NCI-H2196 (cell line): ENCODE measurements around the gene WDR1.
A peak's percentile ranks its signal among the peaks of the same experiment; 100 is the strongest.

ENCODE experiments used
- DNase-seq: peaks from one replicate; lab custom pipeline; 2025; ENCODE audit not compliant: unreplicated experiment; lab: John Stamatoyannopoulos, UW

WDR1 gene

GRCh38 chr4:10074076-10074766, 42.4 kb downstream of the WDR1 start:
- DNase-seq = no peak

GRCh38 chr4:10072420-10073017, 44.1 kb downstream of the WDR1 start:
- DNase-seq = no peak

DNA sequence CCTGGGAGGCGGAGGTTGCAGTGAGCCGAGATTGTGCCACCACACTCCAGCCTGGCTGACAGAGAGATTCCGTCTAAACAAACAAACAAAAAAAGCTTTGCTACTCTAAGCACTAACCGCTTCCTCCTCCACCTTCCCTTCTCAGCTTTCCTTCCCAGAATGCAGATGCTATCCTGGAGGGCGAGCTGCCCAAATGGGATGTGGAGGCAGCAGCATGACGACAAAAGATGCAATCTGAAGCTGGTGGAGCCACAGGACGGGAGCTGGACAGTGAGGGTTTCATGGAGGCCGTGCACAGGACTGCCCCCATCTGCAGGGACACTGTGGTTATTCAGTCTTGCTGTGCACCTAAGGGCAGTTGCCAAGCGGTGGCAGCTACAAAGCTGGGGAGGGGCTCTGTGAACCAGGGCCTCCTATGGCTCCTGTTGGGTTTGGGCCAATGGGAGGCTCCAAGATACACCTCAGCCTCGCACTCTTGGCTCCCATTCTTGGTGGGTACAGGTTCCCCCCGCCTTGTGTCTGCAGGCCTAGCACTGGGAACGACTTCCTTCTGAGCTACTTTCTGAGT, 47.4 kb downstream of the WDR1 start:
- peak; percentile 26 for DNase-seq

DNA sequence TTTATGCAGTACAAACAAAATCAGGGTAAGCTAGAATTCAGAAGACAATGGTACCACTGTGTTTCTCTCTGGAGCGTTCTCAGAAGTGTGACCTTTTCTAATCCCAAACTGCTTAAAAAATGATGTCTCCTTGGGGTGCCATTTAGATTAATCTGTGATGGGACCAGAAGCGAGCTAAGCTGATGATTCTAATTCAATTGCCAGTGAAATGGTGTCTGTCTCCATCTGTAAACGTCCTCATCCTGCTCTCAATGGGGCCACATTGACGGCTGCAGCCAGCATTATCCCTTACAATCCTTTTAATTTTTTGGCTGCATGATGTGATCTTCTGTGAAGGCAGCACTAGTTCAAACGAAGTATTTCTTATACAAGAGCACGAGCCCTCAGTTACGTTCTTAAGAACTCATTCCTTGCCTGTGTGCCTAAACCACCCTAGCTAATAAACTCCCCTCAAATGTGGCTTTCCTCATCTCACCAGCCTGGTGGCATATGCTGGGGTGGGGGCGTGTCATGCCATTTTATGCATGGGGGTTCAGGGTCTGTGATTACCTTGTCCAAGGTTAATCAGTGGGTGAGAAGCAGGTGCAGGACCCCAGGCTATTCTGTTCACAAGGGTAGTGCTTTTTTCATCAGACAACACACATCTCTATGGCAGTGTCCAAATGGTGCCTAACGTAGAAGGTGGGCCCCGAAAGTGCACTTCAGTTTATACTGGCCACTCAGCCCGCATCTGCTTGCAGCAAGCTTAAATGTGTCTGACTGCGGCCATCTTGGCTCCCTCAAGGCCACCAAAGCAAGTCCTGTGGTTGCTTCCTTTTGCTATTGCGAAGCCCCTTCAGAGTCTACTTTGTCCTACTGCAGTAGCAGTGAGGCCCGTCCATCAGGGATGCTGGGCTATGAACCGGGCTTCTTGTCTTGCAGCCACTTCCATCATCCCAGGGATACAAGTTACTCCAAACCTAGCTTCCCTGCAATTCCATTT, 49.6 kb downstream of the WDR1 start:
- DNase-seq = no peak

DNA sequence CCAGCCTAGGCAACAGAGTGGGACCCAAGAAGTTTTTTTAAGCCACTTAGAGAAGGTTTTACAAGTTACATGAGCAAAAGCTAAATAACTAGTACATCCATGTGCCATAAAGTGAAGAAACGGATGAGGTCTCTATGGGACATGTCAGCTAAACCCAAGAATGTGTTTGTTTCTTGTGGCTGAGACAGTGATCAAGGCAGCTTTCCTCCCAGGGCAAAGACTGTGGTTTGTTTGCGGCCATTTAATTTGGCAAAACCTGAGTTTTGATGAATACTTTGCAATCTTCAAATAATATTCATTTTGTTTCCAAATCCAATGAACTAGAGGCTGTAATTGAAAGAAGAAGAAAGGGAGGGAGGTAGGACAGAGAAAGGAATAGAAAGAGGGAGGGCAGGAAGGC, 50.4 kb downstream of the WDR1 start:
- no peak for DNase-seq

- peak; percentile 57 for DNase-seq
These were observed 52.9 kb downstream of the WDR1 start for GRCh38 chr4:10063544-10064300.

DNA sequence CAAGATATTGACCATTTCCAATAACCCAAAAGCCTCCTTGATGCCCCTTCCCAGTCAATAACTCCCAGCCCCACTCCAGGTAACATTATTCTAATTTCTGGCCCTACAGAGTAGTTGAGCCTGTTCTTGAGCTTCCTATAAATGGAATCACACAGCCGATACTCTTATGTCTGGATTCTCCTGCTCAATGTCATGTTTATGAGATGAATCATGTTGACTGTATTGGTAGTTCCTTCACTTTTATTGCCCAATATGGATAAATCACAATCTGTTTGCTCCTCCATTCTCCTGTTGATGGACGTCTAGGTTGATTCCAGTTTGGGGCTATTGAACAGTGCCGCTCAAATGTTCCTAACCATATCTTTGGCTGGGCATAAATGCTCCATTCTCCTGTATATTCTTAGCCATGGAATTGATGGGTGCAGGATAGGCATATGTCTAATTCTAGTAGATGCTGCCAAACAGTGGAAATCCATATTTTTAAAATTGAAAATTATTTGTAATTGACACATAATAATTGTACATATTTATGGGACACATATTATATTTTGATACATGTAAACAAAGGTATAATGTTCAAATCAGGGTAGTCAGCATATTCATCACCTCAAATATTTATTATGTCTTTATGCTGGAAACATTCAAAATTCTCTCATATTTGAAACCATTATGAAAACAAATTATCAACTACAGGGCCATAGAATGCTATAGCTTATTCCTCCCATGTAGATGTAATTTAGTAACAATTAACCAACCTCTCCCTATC, 54.8 kb downstream of the WDR1 start:
- DNase-seq = no peak

GRCh38 chr4:10058371-10058770, 58.2 kb downstream of the WDR1 start:
- no peak for DNase-seq

GRCh38 chr4:10057023-10057395, 59.6 kb downstream of the WDR1 start:
- DNase-seq = no peak

DNA sequence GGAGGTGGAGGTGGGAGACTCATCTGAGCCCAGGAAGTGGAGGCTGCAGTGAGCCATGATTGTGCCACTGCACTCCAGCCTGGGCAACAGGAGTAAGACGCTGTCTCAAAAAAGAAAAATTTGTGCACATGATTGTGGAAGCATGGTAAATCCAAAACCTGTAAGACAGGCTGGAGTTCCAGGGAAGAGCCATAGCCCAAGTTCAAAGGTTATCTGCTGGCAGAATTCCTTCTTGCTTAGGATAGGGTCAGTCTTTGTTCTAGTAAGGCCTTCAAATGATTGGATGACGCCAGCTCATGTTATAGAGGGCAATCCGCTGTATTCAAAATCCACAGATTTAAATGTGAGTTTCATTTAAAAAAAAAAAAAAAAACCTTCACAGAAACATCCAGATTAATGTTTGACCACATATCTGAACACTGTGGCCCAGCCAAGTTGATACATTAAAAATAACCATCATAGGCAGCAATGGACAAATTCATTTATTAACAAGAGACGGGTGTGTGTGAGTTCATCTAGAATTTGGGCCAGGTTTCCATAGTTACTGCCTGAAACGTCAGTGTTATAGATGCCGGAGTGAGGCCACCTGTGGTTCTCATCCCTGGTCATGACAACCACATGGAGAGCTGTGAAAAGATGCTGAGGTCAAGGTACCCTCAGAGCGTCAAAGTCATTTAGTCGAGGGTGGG, 60.1 kb downstream of the WDR1 start:
- no peak for DNase-seq

DNA sequence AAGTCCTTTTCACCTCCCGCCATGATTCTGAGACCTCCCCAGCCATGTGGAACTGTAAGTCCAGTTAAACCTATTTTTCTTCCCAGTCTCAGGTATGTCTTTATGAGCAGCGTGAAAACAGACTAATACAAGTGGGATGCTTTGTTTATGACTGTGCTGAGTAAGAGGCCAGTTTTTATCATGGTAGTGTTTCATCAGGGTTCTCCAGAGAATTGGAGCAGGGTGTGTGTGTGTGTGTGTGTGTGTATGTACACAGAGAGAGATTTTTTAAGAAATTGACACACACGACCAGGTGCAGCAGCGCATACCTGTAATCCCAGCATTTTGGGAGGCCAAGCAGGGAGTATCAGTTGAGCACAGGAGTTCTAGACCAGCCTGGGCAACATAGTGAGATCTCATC, 60.7 kb downstream of the WDR1 start:
- no peak for DNase-seq

DNA sequence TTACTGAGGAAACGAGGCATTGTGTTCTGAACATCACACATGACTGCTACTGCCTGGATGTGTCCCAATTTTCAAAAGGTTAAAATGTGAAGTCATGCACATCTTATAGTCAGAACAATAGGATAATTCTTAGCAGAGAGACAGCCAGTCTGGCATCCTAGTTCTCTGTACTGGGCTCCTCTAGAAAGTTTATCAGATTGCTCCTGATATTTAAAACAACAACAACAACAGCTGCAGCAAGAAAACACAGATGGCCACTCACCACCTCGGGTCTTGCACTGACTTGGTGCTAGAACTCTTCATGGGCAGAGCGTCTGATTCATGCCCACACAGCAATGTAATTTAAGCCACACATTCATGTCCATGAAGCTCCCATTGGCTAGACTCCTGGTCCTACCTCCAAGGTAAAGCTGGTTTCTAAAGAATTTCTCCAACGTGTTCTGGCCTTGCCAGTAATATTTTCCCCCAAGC, 62.0 kb downstream of the WDR1 start:
- peak; percentile 37 for DNase-seq

- no peak for DNase-seq
These were observed 62.8 kb downstream of the WDR1 start for GRCh38 chr4:10053635-10054453.

GRCh38 chr4:10051517-10052135, 65.0 kb downstream of the WDR1 start:
- no peak for DNase-seq

- DNase-seq = no peak
These were observed 65.9 kb downstream of the WDR1 start for GRCh38 chr4:10050721-10051120.

GRCh38 chr4:10050261-10050661, 66.3 kb downstream of the WDR1 start:
- DNase-seq = no peak

- no peak for DNase-seq
These were observed 67.5 kb downstream of the WDR1 start for GRCh38 chr4:10048941-10049697.
